DOHH2 (cell line): Measurements from ENCODE around the gene BTBD7.

Source experiments
- H3F3A ChIP-seq: fragments of 200-600 bp; sonication (generic), shearing (Covaris generic); 2 replicates; pipeline ENCODE4 v1.6.0; 2016; ENCODE audit warnings: antibody characterized with exemption, mild to moderate bottlenecking; ENCODE audit not compliant: control insufficient read depth, insufficient read depth
- H3K27ac ChIP-seq: fragments of 200-600 bp; sonication (generic); 2 replicates; pipeline ENCODE4 v1.5.1; 2014; ENCODE audit warnings: low read depth, mild to moderate bottlenecking, low read length, moderate library complexity
- H3K27me3 ChIP-seq: fragments of 200-600 bp; sonication (generic); 2 replicates; pipeline ENCODE4 v1.6.1; 2014; ENCODE audit warnings: mild to moderate bottlenecking, low read length, mixed read lengths; ENCODE audit not compliant: control insufficient read depth
- H3K36me3 ChIP-seq: fragments of 200-600 bp; sonication (generic); 2 replicates; pipeline ENCODE4 v1.6.1; 2014; ENCODE audit warnings: mild to moderate bottlenecking, low read length, moderate library complexity, mixed read lengths; ENCODE audit not compliant: control insufficient read depth
- H3K4me1 ChIP-seq: fragments of 200-600 bp; sonication (generic); 2 replicates; pipeline ENCODE4 v1.6.1; 2014; ENCODE audit warnings: mild to moderate bottlenecking, low read length, mixed read lengths; ENCODE audit not compliant: control insufficient read depth
- H3K4me2 ChIP-seq: fragments of 200-600 bp; sonication (generic); 2 replicates; pipeline ENCODE4 v1.6.0; 2014; ENCODE audit warnings: mild to moderate bottlenecking, low read length, moderate library complexity
- H3K4me3 ChIP-seq: fragments of 200-600 bp; sonication (generic); 2 replicates; pipeline ENCODE4 v1.5.1; 2014; ENCODE audit warnings: mild to moderate bottlenecking, low read length, mixed read lengths
- H3K79me2 ChIP-seq: fragments of 200-600 bp; sonication (generic); 2 replicates; pipeline ENCODE4 v1.6.1; 2014; ENCODE audit warnings: mild to moderate bottlenecking, low read length, mixed read lengths; ENCODE audit not compliant: control insufficient read depth
- H3K9me2 ChIP-seq: fragments of 200-600 bp; sonication (generic); replicated peaks from 2 replicates; pipeline ENCODE4 v1.6.1; 2014; ENCODE audit warnings: mild to moderate bottlenecking, low read length, mixed read lengths; ENCODE audit not compliant: control insufficient read depth
- H3K9me3 ChIP-seq: fragments of 200-600 bp; sonication (generic); 2 replicates; pipeline ENCODE4 v1.6.1; 2014; ENCODE audit warnings: antibody characterized with exemption, low read length, mixed read lengths; ENCODE audit not compliant: control insufficient read depth, insufficient read depth
- H4K20me1 ChIP-seq: fragments of 200-600 bp; sonication (generic); 2 replicates; pipeline ENCODE4 v1.6.0; 2014; ENCODE audit warnings: low read depth, mild to moderate bottlenecking, antibody characterized with exemption, low read length, moderate library complexity; ENCODE audit not compliant: control insufficient read depth, insufficient read depth
- EZH2phosphoT487 ChIP-seq: fragments of 200-600 bp; sonication (generic); IDR thresholded peaks from 2 replicates; pipeline ENCODE4 v1.6.1; 2017; ENCODE audit warnings: borderline replicate concordance, mild to moderate bottlenecking, antibody characterized with exemption, low read length, moderate library complexity, mixed read lengths
- TF ChIP-seq, protein P1 (sequence below): fragments of 200-600 bp; sonication (generic); IDR thresholded peaks from one replicate; pipeline ENCODE4 v1.5.1; 2014; ENCODE audit warnings: antibody characterized with exemption, mild to moderate bottlenecking, low read depth, low read length; ENCODE audit not compliant: poor library complexity, severe bottlenecking

BTBD7 gene

DNA sequence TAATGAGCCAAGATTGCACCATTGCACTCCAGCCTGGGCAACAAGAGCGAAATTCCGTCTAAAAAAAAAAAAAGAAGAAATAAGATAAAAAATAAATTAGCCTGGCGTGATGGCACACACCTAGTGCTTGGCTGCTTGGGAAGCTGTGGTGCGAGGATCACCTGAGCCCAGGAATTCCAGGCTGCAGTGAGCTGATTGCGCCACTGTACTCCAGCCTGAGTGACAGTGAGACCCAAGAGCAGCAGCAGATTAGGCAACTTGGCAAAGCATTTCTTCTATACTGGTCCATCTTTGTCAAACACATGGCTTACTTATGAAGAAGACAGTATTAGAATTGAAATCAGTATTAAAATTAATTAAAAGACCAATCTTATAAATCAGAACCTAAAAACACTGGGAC, 132.3 kb downstream of the BTBD7 start:
- H3K9me2 ChIP-seq = no peaks in the 10 kb centered on the region
- H3K4me3 ChIP-seq = no peak overlapping the region
- peaks cover 59% of the 10 kb centered on the region for H3K36me3 ChIP-seq
- no peaks in the 10 kb centered on the region for H3K9me3 ChIP-seq
- H3K79me2 ChIP-seq = peaks cover 49% of the 10 kb centered on the region
- H3K4me1 ChIP-seq = peaks cover 33% of the 10 kb centered on the region
- H3K27me3 ChIP-seq = no peaks in the 10 kb centered on the region
- H3K27ac ChIP-seq = no peak overlapping the region
- peaks cover 17% of the 10 kb centered on the region; the same call in 1 of the 2 replicates for H4K20me1 ChIP-seq
- no peak overlapping the region for H3K4me2 ChIP-seq
- no peak for TF ChIP-seq EZH2phosphoT487
- TF ChIP-seq, protein P1, sequence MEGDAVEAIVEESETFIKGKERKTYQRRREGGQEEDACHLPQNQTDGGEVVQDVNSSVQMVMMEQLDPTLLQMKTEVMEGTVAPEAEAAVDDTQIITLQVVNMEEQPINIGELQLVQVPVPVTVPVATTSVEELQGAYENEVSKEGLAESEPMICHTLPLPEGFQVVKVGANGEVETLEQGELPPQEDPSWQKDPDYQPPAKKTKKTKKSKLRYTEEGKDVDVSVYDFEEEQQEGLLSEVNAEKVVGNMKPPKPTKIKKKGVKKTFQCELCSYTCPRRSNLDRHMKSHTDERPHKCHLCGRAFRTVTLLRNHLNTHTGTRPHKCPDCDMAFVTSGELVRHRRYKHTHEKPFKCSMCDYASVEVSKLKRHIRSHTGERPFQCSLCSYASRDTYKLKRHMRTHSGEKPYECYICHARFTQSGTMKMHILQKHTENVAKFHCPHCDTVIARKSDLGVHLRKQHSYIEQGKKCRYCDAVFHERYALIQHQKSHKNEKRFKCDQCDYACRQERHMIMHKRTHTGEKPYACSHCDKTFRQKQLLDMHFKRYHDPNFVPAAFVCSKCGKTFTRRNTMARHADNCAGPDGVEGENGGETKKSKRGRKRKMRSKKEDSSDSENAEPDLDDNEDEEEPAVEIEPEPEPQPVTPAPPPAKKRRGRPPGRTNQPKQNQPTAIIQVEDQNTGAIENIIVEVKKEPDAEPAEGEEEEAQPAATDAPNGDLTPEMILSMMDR = no peak
- peaks cover 12% of the 10 kb centered on the region for H3F3A ChIP-seq

DNA sequence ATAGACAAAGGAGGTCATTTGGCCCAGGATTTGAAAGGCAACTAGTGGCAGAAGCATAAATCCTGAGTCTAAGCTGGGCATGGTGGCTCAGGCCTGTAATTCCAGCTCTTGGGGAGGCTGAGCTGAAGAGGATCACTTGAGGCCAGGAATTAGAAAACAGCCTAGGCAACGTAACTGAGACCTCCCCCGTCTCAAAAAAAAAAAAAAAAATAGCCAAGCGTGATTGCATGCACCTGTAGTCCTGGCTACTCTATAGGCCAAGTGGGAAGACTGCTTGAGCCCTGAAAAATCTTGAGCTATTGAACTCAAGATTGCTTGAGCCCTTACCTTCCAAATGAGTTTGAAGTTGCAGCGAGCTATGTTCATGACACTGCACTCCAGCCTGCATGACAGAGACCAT, 133.8 kb downstream of the BTBD7 start:
- Histone ChIP-seq H3K27ac (no peak overlapping the region), H3K27me3 (no peaks in the 10 kb centered on the region), H3K9me2 (no peaks in the 10 kb centered on the region), H3F3A (peaks cover 12% of the 10 kb centered on the region), H3K4me1 (peaks cover 21% of the 10 kb centered on the region), H3K36me3 (peaks cover 50% of the 10 kb centered on the region), H3K9me3 (no peaks in the 10 kb centered on the region), H4K20me1 (peaks cover 9% of the 10 kb centered on the region; the same call in 1 of the 2 replicates), H3K4me3 (no peak overlapping the region), H3K79me2 (peaks cover 34% of the 10 kb centered on the region), H3K4me2 (no peak overlapping the region)
- TF ChIP-seq EZH2phosphoT487 = no peak
- TF ChIP-seq, protein P1 = no peak

DNA sequence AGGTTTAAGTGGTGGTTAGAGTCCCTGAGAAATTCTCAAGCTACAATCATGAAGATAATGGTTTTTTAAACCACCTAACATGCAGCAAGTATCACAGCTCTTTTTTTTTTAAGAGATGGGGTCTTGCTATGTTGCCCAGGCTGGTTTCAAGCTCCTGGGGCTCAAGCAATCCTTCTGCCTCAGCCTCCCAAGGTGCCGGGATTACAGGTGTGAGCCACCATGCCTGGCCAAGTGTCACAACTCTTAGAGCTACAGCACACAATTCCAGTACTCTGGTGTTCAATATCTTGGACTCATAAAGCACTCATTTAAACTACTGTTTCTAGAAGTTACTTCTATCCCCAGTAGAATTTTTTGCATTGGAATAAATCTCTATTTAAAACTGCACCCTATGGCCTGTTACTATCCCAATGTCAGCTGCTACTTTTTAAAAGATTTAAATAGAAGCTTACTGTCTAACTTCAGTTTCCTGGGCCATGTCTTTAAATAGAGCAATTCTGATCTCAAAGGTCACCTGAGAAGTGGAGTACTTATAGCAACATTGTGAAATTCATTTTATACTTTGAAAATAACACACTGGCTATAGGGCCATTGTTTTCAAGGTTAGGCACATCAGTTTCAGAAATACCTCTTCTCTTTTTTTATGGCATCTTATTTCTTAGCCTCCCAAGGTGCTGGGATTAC, 137.4 kb downstream of the BTBD7 start:
- Histone ChIP-seq H3F3A (no peaks in the 10 kb centered on the region), H3K9me2 (no peaks in the 10 kb centered on the region), H3K36me3 (peaks cover 35% of the 10 kb centered on the region), H4K20me1 (no peaks in the 10 kb centered on the region), H3K27ac (no peak overlapping the region), H3K4me1 (peaks cover 10% of the 10 kb centered on the region), H3K4me3 (no peak overlapping the region), H3K4me2 (peak overlapping the region; percentile 16; the same call in 1 of the 2 replicates), H3K79me2 (no peaks in the 10 kb centered on the region; the same call in 1 of the 2 replicates), H3K27me3 (no peaks in the 10 kb centered on the region), H3K9me3 (no peaks in the 10 kb centered on the region)
- no peak for TF ChIP-seq EZH2phosphoT487
- TF ChIP-seq, protein P1 = no peak
